ENCODE measurements around the gene VEZF1.

VEZF1 gene

DNA sequence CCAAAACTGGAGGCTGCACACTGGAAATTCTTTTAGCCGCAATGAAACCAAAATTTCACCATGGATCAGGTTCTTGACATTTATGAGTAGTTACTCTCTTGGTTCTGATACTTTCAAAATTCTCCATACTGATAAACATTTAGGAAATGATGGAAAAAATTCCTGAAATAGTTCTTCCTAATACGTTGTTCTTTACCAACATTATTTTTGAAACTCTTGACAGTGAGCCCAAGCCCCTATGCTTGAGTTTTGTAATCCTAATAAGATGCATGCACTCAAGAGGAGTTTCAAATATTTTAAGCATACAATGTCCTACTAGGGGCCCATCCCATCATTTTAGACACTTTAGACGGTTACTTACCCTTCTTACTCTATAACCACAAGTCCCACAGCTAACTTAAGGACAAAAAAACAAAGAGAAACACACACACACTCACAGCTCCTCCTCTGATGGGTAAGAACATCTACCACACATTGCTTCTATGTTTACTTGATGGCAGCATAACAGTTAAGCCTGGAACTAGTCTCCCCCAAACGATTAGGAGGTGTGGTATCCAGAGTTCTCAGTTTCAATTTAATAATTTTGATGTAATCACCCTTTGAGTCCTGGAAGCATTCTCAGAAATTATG, 3.7 kb downstream of the VEZF1 start:
- H3K4me3 ChIP-seq (ENCODE audit: severe bottlenecking), result no peak overlapping the region
- no peaks in the 10 kb centered on the region for H3K9me3 ChIP-seq (ENCODE audit: severe bottlenecking)
- no peaks in the 10 kb centered on the region for H3K27me3 ChIP-seq (ENCODE audit: insufficient read depth, poor library complexity, severe bottlenecking)
- H3K4me1 ChIP-seq (ENCODE audit: insufficient read depth, poor library complexity, severe bottlenecking), result peaks cover 37% of the 10 kb centered on the region
- TF ChIP-seq, protein P1, sequence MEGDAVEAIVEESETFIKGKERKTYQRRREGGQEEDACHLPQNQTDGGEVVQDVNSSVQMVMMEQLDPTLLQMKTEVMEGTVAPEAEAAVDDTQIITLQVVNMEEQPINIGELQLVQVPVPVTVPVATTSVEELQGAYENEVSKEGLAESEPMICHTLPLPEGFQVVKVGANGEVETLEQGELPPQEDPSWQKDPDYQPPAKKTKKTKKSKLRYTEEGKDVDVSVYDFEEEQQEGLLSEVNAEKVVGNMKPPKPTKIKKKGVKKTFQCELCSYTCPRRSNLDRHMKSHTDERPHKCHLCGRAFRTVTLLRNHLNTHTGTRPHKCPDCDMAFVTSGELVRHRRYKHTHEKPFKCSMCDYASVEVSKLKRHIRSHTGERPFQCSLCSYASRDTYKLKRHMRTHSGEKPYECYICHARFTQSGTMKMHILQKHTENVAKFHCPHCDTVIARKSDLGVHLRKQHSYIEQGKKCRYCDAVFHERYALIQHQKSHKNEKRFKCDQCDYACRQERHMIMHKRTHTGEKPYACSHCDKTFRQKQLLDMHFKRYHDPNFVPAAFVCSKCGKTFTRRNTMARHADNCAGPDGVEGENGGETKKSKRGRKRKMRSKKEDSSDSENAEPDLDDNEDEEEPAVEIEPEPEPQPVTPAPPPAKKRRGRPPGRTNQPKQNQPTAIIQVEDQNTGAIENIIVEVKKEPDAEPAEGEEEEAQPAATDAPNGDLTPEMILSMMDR (IDR thresholded peaks at IDR 0.05; ENCODE audit: poor library complexity, severe bottlenecking), result no peak
- DNase-seq (ENCODE audit: low spot score) (no peak), ATAC-seq (ENCODE audit: low read depth) (no peak)
- H3K27ac ChIP-seq (ENCODE audit: poor library complexity, severe bottlenecking), result peak overlapping the region; percentile 92
- H3K36me3 ChIP-seq (ENCODE audit: low read depth), result peaks cover 77% of the 10 kb centered on the region

DNA sequence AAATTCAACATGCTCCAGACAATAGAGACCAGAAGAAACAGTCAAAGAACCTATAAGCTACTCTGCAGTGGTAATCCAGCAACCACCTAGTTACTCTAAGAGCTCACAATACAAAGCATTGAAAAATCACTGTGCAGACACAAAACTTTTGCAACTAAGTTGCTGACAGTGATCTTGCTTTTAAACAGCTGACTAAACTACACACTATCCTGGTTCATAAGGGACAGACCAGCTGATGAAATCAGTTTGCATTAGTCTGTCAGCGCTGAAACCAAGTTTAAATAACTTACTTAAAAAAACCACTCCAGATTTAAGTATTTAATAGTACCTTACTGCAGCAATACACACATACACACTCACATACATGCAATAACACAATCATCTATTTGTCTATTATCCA, 4.6 kb downstream of the VEZF1 start:
- Histone ChIP-seq H3K27me3 (ENCODE audit: insufficient read depth, poor library complexity, severe bottlenecking) (no peaks in the 10 kb centered on the region), H3K36me3 (ENCODE audit: low read depth) (peaks cover 82% of the 10 kb centered on the region), H3K9me3 (ENCODE audit: severe bottlenecking) (no peaks in the 10 kb centered on the region), H3K4me1 (ENCODE audit: insufficient read depth, poor library complexity, severe bottlenecking) (peaks cover 37% of the 10 kb centered on the region), H3K4me3 (ENCODE audit: severe bottlenecking) (no peak overlapping the region), H3K27ac (ENCODE audit: poor library complexity, severe bottlenecking) (no peak overlapping the region)
- TF ChIP-seq, protein P1 (IDR thresholded peaks at IDR 0.05; ENCODE audit: poor library complexity, severe bottlenecking), result no peak
- no peak for ATAC-seq (ENCODE audit: low read depth)
- no peak for DNase-seq (ENCODE audit: low spot score)

DNA sequence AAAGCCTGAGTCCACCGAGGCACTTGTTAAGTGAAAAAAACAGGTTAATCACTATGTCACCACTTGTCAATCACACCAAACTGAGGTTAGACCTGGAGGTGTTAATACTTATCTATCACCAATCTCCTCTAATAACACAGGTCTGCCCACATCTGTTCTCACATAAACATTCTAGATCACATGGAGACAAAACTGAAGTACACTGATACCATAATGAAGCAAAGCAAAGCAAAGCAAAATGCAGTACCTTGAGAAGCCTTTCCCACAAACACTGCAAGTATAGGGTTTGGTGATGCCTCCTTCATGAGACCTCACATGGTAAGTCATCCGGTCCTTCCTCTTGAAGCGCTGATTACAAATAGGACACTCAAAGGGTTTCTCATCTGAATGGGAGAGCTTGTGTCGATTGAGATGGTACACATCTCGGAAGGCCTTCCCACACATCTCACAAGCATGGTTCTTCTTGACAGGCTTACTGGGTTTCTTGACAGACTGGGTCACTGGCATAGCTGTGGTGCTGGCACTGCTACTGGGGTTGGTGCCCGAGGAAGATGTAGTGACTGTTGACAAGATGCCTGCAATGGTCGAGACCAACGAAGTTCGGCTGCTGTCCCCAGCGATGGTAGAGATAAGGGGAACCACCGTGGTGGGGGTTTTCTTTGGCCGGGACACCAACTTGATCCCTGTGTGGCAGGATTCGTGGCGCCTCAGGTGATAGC, 5.4 kb downstream of the VEZF1 start:
- H3K36me3 ChIP-seq (ENCODE audit: low read depth), result peaks cover 90% of the 10 kb centered on the region

DNA sequence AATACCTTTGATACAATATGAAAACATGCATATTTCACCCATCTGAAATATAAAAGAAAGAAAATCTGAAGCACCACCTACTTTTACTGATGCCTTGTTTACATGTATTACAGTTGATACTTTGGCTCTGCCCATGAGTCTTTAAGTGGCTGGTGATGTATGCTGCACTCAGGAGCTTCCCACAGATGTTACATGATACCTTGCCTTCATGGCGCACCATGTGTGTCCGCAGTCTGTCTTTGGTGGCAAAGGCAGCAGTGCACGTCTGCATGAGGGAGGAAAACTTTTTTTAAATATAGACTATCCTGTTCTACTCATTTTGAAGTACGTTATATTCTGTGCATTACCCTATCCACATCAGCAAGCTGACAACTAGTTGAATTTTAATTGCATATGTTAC, 7.5 kb downstream of the VEZF1 start:
- H3K9me3 ChIP-seq (ENCODE audit: severe bottlenecking), result peaks cover 2% of the 10 kb centered on the region

More for the DNA sequence above, 5.4 kb downstream of the VEZF1 start:
- Histone ChIP-seq H3K27ac (ENCODE audit: poor library complexity, severe bottlenecking) (no peak overlapping the region), H3K27me3 (ENCODE audit: insufficient read depth, poor library complexity, severe bottlenecking) (no peaks in the 10 kb centered on the region), H3K9me3 (ENCODE audit: severe bottlenecking) (no peaks in the 10 kb centered on the region), H3K4me3 (ENCODE audit: severe bottlenecking) (no peak overlapping the region), H3K4me1 (ENCODE audit: insufficient read depth, poor library complexity, severe bottlenecking) (peaks cover 37% of the 10 kb centered on the region)
- ATAC-seq (ENCODE audit: low read depth) (no peak), DNase-seq (ENCODE audit: low spot score) (no peak)
- TF ChIP-seq, protein P1 (IDR thresholded peaks at IDR 0.05; ENCODE audit: poor library complexity, severe bottlenecking), result no peak

More for the DNA sequence above, 7.5 kb downstream of the VEZF1 start:
- peaks cover 100% of the 10 kb centered on the region for H3K36me3 ChIP-seq (ENCODE audit: low read depth)
- no peak overlapping the region for H3K27ac ChIP-seq (ENCODE audit: poor library complexity, severe bottlenecking)
- H3K4me1 ChIP-seq (ENCODE audit: insufficient read depth, poor library complexity, severe bottlenecking), result peaks cover 27% of the 10 kb centered on the region
- TF ChIP-seq, protein P1 (IDR thresholded peaks at IDR 0.05; ENCODE audit: poor library complexity, severe bottlenecking), result no peak
- H3K27me3 ChIP-seq (ENCODE audit: insufficient read depth, poor library complexity, severe bottlenecking), result no peaks in the 10 kb centered on the region
- no peak overlapping the region for H3K4me3 ChIP-seq (ENCODE audit: severe bottlenecking)
- DNase-seq (ENCODE audit: low spot score) (no peak), ATAC-seq (ENCODE audit: low read depth) (no peak)
